Measurements from ENCODE around the gene ZNF497.
"Not testable (repeated sequence)": the region's sequence is repeated elsewhere in the genome, so short reads cannot be mapped to it uniquely, and the experiment has no call there.

DNA sequence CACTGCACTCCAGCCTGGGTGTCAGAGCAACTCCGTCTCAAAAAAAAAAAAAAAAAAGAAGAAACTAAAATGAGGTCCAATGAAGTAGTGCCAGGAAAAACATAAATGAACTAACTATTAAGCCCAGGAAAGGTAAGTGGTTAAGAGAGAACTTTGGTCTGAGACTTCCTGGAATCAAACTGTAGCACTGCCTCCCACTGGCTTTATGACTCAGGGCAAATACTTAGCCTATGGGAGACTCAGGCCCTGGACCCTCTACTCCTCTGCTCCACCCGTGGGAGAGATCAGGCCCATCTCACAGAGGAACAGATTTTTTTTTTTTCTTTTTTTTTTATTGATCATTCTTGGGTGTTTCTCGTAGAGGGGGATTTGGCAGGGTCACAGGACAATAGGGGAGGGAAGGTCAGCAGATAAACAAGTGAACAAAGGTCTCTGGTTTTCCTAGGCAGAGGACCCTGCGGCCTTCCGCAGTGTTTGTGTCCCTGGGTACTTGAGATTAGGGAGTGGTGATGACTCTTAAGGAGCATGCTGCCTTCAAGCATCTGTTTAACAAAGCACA, 41.4 kb upstream of the ZNF497 start:
- TF ChIP-seq, protein P1, sequence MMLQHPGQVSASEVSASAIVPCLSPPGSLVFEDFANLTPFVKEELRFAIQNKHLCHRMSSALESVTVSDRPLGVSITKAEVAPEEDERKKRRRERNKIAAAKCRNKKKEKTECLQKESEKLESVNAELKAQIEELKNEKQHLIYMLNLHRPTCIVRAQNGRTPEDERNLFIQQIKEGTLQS (CRISPR knock-in tag; conservative IDR thresholded peaks at IDR 0.05): not testable (repeated sequence)
- TF ChIP-seq CTCF (IDR thresholded peaks at IDR 0.05); TP53 (CRISPR knock-in tag; IDR thresholded peaks at IDR 0.05); IRF2 (CRISPR knock-in tag; IDR thresholded peaks at IDR 0.05; ENCODE audit: borderline replicate concordance, low read depth); IRF1 (CRISPR knock-in tag; IDR thresholded peaks at IDR 0.05): not testable (repeated sequence)
- TF ChIP-seq, protein P2, sequence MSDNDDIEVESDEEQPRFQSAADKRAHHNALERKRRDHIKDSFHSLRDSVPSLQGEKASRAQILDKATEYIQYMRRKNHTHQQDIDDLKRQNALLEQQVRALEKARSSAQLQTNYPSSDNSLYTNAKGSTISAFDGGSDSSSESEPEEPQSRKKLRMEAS (CRISPR knock-in tag; IDR thresholded peaks at IDR 0.05): not testable (repeated sequence)
- TF ChIP-seq, protein P3, sequence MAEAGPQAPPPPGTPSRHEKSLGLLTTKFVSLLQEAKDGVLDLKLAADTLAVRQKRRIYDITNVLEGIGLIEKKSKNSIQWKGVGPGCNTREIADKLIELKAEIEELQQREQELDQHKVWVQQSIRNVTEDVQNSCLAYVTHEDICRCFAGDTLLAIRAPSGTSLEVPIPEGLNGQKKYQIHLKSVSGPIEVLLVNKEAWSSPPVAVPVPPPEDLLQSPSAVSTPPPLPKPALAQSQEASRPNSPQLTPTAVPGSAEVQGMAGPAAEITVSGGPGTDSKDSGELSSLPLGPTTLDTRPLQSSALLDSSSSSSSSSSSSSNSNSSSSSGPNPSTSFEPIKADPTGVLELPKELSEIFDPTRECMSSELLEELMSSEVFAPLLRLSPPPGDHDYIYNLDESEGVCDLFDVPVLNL (CRISPR knock-in tag; IDR thresholded peaks at IDR 0.05; ENCODE audit: borderline replicate concordance, low read depth): not testable (repeated sequence)
